Measurements from ENCODE around the gene AADAC.

- TF ChIP-seq EP300 (IDR thresholded peaks at IDR 0.05), result no peak
- TF ChIP-seq CTCF (IDR thresholded peaks at IDR 0.05), result no peak
These were observed 26.3 kb upstream of the AADAC start for GRCh38 chr3:151787626-151788025.
